Liver (tissue), 3 donors: ENCODE results near the gene MBP.
A peak's percentile ranks its signal among the peaks of the same experiment; 100 is the strongest.

Experiments
- RAD21 ChIP-seq, 2 donors: IDR thresholded peaks; 2 replicates each; pipeline ENCODE4 v1.6.1; 2016; ENCODE audit warnings: antibody characterized with exemption in 2 of 2, mild to moderate bottlenecking in 2 of 2
- TF ChIP-seq, protein P1 (sequence below): fragments of 150-350 bp; IDR thresholded peaks from 2 replicates; pipeline ENCODE4 v1.5.1; 2017; ENCODE audit warnings: improper control_type of control experiment, low read depth, low read length; ENCODE audit not compliant: missing input control
- TF ChIP-seq, protein P2 (sequence below): IDR thresholded peaks from 2 replicates; pipeline ENCODE4 v1.6.1; 2016; ENCODE audit warnings: antibody characterized with exemption, mild to moderate bottlenecking
- donor health status: healthy.
- donor health status: healthy.

DNA sequence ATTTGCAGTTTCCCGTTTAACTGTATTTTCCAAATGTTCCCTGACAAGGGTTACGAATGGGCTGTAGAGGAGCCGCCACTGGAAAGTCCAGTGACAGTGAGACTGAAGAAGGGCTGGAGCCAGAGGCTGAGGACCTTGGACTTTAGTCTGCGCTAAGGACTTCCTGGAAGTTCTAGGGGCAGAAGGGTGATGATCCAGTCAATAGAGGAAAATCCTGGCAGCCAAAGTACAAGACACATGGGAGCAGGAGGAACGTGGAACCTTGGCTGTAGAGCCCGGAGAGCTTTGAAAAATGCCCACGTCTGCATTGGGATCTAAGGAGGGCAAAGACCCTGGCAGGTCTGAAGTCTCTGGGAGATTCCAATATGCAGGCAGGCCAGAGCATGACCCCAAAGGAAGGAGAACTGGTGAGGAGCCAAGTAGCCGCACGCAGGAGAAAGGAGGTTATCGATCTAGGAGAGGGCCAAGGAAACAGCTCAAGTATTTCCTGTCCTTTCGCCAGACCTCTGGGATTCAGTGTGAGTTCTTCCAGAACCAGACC lies 28.5 kb downstream of the MBP start:
- TF ChIP-seq RAD21 (IDR thresholded peaks at IDR 0.05): peak in 1 of 2 donors; percentile 59
- TF ChIP-seq, protein P1, sequence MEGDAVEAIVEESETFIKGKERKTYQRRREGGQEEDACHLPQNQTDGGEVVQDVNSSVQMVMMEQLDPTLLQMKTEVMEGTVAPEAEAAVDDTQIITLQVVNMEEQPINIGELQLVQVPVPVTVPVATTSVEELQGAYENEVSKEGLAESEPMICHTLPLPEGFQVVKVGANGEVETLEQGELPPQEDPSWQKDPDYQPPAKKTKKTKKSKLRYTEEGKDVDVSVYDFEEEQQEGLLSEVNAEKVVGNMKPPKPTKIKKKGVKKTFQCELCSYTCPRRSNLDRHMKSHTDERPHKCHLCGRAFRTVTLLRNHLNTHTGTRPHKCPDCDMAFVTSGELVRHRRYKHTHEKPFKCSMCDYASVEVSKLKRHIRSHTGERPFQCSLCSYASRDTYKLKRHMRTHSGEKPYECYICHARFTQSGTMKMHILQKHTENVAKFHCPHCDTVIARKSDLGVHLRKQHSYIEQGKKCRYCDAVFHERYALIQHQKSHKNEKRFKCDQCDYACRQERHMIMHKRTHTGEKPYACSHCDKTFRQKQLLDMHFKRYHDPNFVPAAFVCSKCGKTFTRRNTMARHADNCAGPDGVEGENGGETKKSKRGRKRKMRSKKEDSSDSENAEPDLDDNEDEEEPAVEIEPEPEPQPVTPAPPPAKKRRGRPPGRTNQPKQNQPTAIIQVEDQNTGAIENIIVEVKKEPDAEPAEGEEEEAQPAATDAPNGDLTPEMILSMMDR: no peak
- TF ChIP-seq, protein P2, sequence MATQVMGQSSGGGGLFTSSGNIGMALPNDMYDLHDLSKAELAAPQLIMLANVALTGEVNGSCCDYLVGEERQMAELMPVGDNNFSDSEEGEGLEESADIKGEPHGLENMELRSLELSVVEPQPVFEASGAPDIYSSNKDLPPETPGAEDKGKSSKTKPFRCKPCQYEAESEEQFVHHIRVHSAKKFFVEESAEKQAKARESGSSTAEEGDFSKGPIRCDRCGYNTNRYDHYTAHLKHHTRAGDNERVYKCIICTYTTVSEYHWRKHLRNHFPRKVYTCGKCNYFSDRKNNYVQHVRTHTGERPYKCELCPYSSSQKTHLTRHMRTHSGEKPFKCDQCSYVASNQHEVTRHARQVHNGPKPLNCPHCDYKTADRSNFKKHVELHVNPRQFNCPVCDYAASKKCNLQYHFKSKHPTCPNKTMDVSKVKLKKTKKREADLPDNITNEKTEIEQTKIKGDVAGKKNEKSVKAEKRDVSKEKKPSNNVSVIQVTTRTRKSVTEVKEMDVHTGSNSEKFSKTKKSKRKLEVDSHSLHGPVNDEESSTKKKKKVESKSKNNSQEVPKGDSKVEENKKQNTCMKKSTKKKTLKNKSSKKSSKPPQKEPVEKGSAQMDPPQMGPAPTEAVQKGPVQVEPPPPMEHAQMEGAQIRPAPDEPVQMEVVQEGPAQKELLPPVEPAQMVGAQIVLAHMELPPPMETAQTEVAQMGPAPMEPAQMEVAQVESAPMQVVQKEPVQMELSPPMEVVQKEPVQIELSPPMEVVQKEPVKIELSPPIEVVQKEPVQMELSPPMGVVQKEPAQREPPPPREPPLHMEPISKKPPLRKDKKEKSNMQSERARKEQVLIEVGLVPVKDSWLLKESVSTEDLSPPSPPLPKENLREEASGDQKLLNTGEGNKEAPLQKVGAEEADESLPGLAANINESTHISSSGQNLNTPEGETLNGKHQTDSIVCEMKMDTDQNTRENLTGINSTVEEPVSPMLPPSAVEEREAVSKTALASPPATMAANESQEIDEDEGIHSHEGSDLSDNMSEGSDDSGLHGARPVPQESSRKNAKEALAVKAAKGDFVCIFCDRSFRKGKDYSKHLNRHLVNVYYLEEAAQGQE: peak; percentile 68
